ENCODE data around the gene GATAD1. TPM values are rescaled to one million over a fixed set of nuclear protein-coding genes. Genes with fewer than 3 reads are reported as not detected.

GATAD1 gene
- polyA plus RNA-seq, 1 of the 3 experiments (the other 2 are of a cell fraction) = 30.6 TPM

GRCh38 chr7:92433019-92433418 is 14.3 kb upstream of the GATAD1 start (continued):
- TF ChIP-seq, protein P1, sequence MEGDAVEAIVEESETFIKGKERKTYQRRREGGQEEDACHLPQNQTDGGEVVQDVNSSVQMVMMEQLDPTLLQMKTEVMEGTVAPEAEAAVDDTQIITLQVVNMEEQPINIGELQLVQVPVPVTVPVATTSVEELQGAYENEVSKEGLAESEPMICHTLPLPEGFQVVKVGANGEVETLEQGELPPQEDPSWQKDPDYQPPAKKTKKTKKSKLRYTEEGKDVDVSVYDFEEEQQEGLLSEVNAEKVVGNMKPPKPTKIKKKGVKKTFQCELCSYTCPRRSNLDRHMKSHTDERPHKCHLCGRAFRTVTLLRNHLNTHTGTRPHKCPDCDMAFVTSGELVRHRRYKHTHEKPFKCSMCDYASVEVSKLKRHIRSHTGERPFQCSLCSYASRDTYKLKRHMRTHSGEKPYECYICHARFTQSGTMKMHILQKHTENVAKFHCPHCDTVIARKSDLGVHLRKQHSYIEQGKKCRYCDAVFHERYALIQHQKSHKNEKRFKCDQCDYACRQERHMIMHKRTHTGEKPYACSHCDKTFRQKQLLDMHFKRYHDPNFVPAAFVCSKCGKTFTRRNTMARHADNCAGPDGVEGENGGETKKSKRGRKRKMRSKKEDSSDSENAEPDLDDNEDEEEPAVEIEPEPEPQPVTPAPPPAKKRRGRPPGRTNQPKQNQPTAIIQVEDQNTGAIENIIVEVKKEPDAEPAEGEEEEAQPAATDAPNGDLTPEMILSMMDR (IDR thresholded peaks at IDR 0.05) = no peak
- TF ChIP-seq FOSL2 (IDR thresholded peaks at IDR 0.05; ENCODE audit: borderline replicate concordance, low read depth) (no peak), ELF1 (IDR thresholded peaks at IDR 0.05) (no peak)

- H3K9me3 ChIP-seq = no peaks in the 10 kb centered on the region
- POLR2A ChIA-PET = no interaction called here
- no peak overlapping the region for H3K4me2 ChIP-seq
- H3K9ac ChIP-seq = no peak overlapping the region
- no peaks in the 10 kb centered on the region for H3K9me2 ChIP-seq
- no peak for DNase-seq
- no peaks in the 10 kb centered on the region for H3F3A ChIP-seq (replicated peaks; ENCODE audit: insufficient read depth)
- H3K27me3 ChIP-seq (ENCODE audit: insufficient read depth) = no peaks in the 10 kb centered on the region; the same call in 1 of the 2 replicates
- H2AFZ ChIP-seq (ENCODE audit: low read depth) = no peak overlapping the region
- H3K79me2 ChIP-seq (ENCODE audit: insufficient read depth) = no peaks in the 10 kb centered on the region
- no peak for TF ChIP-seq SIN3A (IDR thresholded peaks at IDR 0.05; ENCODE audit: borderline replicate concordance, low read depth, low read length)
- no peak for TF ChIP-seq NRF1 (IDR thresholded peaks at IDR 0.05; ENCODE audit: low read depth, low read length)
- no peak for TF ChIP-seq NFIC (IDR thresholded peaks at IDR 0.05; ENCODE audit: borderline replicate concordance)
- TF ChIP-seq FOXM1 (IDR thresholded peaks at IDR 0.05; ENCODE audit: low read depth) = no peak
- TF ChIP-seq, protein P2, sequence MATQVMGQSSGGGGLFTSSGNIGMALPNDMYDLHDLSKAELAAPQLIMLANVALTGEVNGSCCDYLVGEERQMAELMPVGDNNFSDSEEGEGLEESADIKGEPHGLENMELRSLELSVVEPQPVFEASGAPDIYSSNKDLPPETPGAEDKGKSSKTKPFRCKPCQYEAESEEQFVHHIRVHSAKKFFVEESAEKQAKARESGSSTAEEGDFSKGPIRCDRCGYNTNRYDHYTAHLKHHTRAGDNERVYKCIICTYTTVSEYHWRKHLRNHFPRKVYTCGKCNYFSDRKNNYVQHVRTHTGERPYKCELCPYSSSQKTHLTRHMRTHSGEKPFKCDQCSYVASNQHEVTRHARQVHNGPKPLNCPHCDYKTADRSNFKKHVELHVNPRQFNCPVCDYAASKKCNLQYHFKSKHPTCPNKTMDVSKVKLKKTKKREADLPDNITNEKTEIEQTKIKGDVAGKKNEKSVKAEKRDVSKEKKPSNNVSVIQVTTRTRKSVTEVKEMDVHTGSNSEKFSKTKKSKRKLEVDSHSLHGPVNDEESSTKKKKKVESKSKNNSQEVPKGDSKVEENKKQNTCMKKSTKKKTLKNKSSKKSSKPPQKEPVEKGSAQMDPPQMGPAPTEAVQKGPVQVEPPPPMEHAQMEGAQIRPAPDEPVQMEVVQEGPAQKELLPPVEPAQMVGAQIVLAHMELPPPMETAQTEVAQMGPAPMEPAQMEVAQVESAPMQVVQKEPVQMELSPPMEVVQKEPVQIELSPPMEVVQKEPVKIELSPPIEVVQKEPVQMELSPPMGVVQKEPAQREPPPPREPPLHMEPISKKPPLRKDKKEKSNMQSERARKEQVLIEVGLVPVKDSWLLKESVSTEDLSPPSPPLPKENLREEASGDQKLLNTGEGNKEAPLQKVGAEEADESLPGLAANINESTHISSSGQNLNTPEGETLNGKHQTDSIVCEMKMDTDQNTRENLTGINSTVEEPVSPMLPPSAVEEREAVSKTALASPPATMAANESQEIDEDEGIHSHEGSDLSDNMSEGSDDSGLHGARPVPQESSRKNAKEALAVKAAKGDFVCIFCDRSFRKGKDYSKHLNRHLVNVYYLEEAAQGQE (IDR thresholded peaks at IDR 0.05; ENCODE audit: low read depth, low read length) = no peak
- no peak for TF ChIP-seq POLR2AphosphoS5 (IDR thresholded peaks at IDR 0.05; ENCODE audit: low read depth, low read length)
- no peak for TF ChIP-seq IRF3 (IDR thresholded peaks at IDR 0.05; ENCODE audit: low read depth, low read length)
- TF ChIP-seq, protein P3, sequence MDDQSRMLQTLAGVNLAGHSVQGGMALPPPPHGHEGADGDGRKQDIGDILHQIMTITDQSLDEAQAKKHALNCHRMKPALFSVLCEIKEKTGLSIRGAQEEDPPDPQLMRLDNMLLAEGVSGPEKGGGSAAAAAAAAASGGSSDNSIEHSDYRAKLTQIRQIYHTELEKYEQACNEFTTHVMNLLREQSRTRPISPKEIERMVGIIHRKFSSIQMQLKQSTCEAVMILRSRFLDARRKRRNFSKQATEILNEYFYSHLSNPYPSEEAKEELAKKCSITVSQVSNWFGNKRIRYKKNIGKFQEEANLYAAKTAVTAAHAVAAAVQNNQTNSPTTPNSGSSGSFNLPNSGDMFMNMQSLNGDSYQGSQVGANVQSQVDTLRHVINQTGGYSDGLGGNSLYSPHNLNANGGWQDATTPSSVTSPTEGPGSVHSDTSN (IDR thresholded peaks at IDR 0.05) = no peak
- TF ChIP-seq RCOR1 (IDR thresholded peaks at IDR 0.05; ENCODE audit: low read length) = no peak
- TF ChIP-seq EP300 (IDR thresholded peaks at IDR 0.05; ENCODE audit: borderline replicate concordance in 1 of 2, low read depth in 1 of 2, low read length in 1 of 2) = no peak
- TF ChIP-seq FOSL2 (IDR thresholded peaks at IDR 0.05; ENCODE audit: borderline replicate concordance, low read depth) = no peak
- no peaks in the 10 kb centered on the region for H4K20me1 ChIP-seq (ENCODE audit: insufficient read depth)
- 80% methylated on average over 2 of the region's 2 CpGs for WGBS (ENCODE audit: low lambda C conversion rate)
- no peaks in the 10 kb centered on the region for H3K4me1 ChIP-seq (ENCODE audit: control insufficient read depth in 1 of 2, insufficient read depth in 2 of 2, low read depth in 1 of 2, low read length in 1 of 2)
- no peaks in the 10 kb centered on the region for H3K36me3 ChIP-seq (replicated peaks in 1 of 2; ENCODE audit: control insufficient read depth in 1 of 2, insufficient read depth in 2 of 2, low read length in 1 of 2)
- CTCF ChIA-PET = interaction anchor here (1.7 kb wide), 1 partner anchor 12 kb away, joined by 5 read pairs; no protein-coding TSS in a partner anchor
- no peak overlapping the region for H3K4me3 ChIP-seq (ENCODE audit: low read depth in 2 of 2, low read length in 1 of 2)
- H3K27ac ChIP-seq (ENCODE audit: low read depth in 2 of 2, low read length in 1 of 2) = no peak overlapping the region
Observed at GRCh38 chr7:92435542-92435941, 11.7 kb upstream of the GATAD1 start.

All from SK-N-SH (cell line).